Activated CD8-positive, alpha-beta memory T cell treated with anti-CD3 and anti-CD28 coated beads, Interleukin-2, amount 50 U/mL, for 1 hour (primary cell): ENCODE results near the gene STX10.

ENCODE experiments used
- DNase-seq: peaks from one replicate; pipeline ENCODE4 v3.0.0-alpha.2; 2020; ENCODE audit errors: extremely low read depth

STX10 gene

GRCh38 chr19:13139633-13140311 lies 10.4 kb downstream of the STX10 start:
- no peak for DNase-seq

- DNase-seq, result no peak
Measured at GRCh38 chr19:13138916-13139198, 11.3 kb downstream of the STX10 start.

GRCh38 chr19:13138171-13138915 lies 11.8 kb downstream of the STX10 start:
- DNase-seq, result no peak

- DNase-seq, result no peak
Measured at GRCh38 chr19:13137290-13137794, 12.8 kb downstream of the STX10 start.

- no peak for DNase-seq
Measured at GRCh38 chr19:13135068-13136062, 14.8 kb downstream of the STX10 start.

- no peak for DNase-seq
Measured at GRCh38 chr19:13134626-13135025, 15.5 kb downstream of the STX10 start.

- DNase-seq, result no peak
Measured at GRCh38 chr19:13133241-13133870, 16.8 kb downstream of the STX10 start.

GRCh38 chr19:13132471-13133180 lies 17.5 kb downstream of the STX10 start:
- DNase-seq, result no peak

DNA sequence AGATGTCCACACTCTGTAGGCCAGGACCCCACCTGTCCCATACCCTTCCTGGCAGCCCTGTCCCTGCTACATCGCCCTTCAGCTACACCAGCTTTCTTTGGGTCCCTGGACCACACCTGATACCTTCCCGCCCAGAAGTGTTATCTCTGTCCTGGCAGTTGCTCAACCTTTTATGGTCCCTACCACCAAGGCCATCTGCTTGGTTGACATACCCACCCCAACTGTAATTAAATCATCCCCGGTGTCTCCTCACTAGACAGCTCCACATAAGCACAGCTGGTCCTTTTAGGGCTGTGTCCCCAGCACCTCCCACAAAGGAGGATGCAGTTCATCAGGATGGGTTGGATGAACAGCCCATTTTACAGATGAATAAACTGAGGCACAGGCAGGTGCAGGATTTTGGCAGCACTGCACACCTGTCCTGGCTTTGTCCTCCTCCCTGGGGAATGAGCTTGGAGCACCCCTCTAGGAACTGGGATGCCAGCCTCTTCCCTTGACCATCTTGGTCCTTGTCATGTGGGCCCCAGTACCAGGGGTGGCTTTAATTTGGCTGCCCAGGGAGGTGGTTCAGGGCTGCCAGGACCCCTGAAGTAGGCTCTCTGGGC lies 19.2 kb downstream of the STX10 start:
- no peak for DNase-seq

DNA sequence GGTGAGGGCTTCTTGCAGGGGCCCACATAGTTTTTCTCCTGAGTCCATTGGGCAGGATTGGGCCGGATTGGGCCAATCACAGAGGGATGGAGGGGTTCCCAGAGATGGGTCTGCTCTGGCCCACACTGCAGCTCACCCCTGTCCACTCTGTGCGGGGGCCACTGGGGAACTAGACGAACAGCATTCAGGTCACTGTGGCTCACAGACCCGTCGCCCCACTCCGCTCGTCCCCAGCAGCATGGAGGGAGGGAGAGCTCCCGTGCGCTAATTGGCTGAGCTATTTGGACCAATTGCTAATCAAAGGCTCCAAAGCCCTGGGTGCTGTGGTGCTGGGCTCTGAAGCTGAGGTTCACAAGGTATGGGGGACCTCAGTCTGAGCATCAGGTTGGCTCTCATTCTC lies 20.8 kb downstream of the STX10 start:
- no peak for DNase-seq

GRCh38 chr19:13128583-13128982 lies 21.6 kb downstream of the STX10 start:
- no peak for DNase-seq

GRCh38 chr19:13127811-13128575 lies 22.2 kb downstream of the STX10 start:
- no peak for DNase-seq

DNA sequence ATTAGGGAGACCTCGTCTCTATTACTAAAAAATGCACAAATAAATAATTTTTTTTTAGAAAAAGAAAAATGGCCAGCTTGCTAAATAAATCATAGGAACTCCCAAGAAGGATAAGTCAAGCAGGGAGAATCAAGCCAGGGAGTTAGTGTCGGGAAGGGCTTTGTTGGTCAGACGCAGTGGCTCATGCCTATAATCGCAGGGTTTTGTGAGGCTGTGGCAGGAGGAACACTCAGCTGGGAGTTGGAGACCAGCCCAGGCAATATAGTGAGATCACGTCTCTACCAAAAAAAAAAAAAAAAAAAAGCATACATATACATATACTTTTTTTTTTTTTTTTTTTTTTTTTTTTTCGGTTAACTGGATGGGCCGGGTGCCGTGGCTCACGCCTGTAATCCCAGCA lies 23.1 kb downstream of the STX10 start:
- DNase-seq, result no peak

GRCh38 chr19:13122980-13123957 lies 26.9 kb downstream of the STX10 start:
- no peak for DNase-seq

- no peak for DNase-seq
Measured at GRCh38 chr19:13122275-13122878, 27.8 kb downstream of the STX10 start.

- DNase-seq, result no peak
Measured at GRCh38 chr19:13121551-13122274, 28.5 kb downstream of the STX10 start.

- DNase-seq, result no peak
Measured at GRCh38 chr19:13120817-13121216, 29.4 kb downstream of the STX10 start.

- DNase-seq, result no peak
Measured at GRCh38 chr19:13120031-13120430, 30.1 kb downstream of the STX10 start.
